Measurements from ENCODE around the gene EXOC3L4. TPM values are rescaled to one million over a fixed set of nuclear protein-coding genes. Genes with fewer than 3 reads are reported as not detected.

Gene EXOC3L4
- total RNA-seq, 1 experiment from 2014 or later, result not detected

Other genes with a start within 250 kb of the EXOC3L4 start
- 5.7 TPM for gene AMN, start 172.1 kb upstream of the EXOC3L4 start, total RNA-seq (2021; ENCODE audit: unreplicated experiment)
- 85.6 TPM for gene CDC42BPB, start 37.2 kb upstream of the EXOC3L4 start, total RNA-seq (2021; ENCODE audit: unreplicated experiment)
- gene LBHD2, start 10.5 kb upstream of the EXOC3L4 start, total RNA-seq (2021; ENCODE audit: unreplicated experiment), result not detected
- gene TNFAIP2, start 28.7 kb downstream of the EXOC3L4 start, total RNA-seq (2021; ENCODE audit: unreplicated experiment), result 74.8 TPM
- gene EIF5, start 239.5 kb downstream of the EXOC3L4 start, total RNA-seq (2021; ENCODE audit: unreplicated experiment), result 238 TPM

Measured in HCT116 (cell line).